Measurements from ENCODE around the gene CHST11. TPM values are rescaled to one million over a fixed set of nuclear protein-coding genes. Genes with fewer than 3 reads are reported as not detected.

The CHST11 gene
- total and polyA plus RNA-seq, 9 of the 15 experiments (the other 6 are each of a cell fraction or from before 2014, with no cell fraction given): 2.3 to 38.7 (median 15.0) TPM

DNA sequence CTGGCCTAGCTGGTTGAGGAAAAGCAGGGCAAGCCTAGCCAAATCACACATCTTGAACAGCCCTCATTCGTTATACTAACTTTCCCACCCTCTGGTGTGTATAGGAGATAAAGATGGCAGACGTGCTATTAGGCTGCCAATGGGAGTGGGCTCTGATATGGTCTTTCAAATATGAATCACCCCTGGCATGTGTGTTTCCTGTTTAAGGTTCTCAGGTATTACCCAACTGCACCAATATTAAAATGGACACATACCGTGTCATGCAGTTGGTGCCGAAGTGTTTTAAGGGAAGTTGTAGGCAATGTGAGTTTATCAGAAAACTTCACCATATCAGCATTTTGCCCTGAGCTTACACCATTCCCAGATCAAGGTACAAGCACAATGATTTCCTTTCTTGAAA is 33.4 kb downstream of the CHST11 start (continued):
- TF ChIP-seq MAFG (tag; conservative IDR thresholded peaks at IDR 0.05): peak; percentile 66
- TF ChIP-seq MAFF (IDR thresholded peaks at IDR 0.05; ENCODE audit: low read length): no peak
- no peak for TF ChIP-seq LEF1 (IDR thresholded peaks at IDR 0.05)
- no peak for TF ChIP-seq CBX2 (IDR thresholded peaks at IDR 0.05; ENCODE audit: insufficient read depth, low read length, poor library complexity, severe bottlenecking)
- TF ChIP-seq C11orf30 (IDR thresholded peaks at IDR 0.05; ENCODE audit: low read depth): peak; percentile 77
- peak; percentile 74 for TF ChIP-seq ZNF316 (IDR thresholded peaks at IDR 0.05)
- TF ChIP-seq, protein P1, sequence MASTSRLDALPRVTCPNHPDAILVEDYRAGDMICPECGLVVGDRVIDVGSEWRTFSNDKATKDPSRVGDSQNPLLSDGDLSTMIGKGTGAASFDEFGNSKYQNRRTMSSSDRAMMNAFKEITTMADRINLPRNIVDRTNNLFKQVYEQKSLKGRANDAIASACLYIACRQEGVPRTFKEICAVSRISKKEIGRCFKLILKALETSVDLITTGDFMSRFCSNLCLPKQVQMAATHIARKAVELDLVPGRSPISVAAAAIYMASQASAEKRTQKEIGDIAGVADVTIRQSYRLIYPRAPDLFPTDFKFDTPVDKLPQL (IDR thresholded peaks at IDR 0.05; ENCODE audit: extremely low read depth, insufficient read length): no peak
- TF ChIP-seq ZNF146 (CRISPR knock-in tag; IDR thresholded peaks at IDR 0.05; ENCODE audit: unreplicated experiment): no peak
- no peak for TF ChIP-seq KAT8 (IDR thresholded peaks at IDR 0.05; ENCODE audit: low read depth)

DNA sequence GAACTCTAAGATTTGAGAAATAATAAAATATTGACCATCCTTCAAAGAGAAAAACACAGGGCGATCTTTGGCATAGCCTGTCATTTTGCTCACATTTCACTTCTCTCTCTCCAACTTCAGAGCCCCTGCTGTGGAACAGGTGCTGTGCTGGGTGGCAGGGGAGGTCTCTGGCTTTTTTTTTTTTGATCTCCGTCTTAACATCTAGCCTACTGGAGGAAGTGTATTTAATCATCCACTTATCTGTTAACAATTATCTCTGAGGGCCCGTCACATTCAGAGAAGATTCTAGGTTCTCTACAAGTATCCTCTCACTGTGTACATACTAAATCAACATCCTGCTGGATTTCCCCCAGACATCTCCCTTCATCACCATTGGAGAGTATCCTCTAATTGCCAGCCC is 34.1 kb downstream of the CHST11 start:
- H3K4me1 ChIP-seq (replicated peaks in 1 of 2; ENCODE audit: control insufficient read depth in 2 of 2, insufficient read depth in 2 of 2, low read length in 2 of 2): peaks cover 28 to 65% of the 10 kb centered on the region in 2 experiments
- no peak for ATAC-seq
- TF ChIP-seq, protein P2, sequence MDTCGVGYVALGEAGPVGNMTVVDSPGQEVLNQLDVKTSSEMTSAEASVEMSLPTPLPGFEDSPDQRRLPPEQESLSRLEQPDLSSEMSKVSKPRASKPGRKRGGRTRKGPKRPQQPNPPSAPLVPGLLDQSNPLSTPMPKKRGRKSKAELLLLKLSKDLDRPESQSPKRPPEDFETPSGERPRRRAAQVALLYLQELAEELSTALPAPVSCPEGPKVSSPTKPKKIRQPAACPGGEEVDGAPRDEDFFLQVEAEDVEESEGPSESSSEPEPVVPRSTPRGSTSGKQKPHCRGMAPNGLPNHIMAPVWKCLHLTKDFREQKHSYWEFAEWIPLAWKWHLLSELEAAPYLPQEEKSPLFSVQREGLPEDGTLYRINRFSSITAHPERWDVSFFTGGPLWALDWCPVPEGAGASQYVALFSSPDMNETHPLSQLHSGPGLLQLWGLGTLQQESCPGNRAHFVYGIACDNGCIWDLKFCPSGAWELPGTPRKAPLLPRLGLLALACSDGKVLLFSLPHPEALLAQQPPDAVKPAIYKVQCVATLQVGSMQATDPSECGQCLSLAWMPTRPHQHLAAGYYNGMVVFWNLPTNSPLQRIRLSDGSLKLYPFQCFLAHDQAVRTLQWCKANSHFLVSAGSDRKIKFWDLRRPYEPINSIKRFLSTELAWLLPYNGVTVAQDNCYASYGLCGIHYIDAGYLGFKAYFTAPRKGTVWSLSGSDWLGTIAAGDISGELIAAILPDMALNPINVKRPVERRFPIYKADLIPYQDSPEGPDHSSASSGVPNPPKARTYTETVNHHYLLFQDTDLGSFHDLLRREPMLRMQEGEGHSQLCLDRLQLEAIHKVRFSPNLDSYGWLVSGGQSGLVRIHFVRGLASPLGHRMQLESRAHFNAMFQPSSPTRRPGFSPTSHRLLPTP (IDR thresholded peaks at IDR 0.05; ENCODE audit: borderline replicate concordance, extremely low read depth, insufficient read length): no peak
- peak; percentile 26 for TF ChIP-seq MEIS2 (IDR thresholded peaks at IDR 0.05; ENCODE audit: partially characterized antibody)

More for the DNA sequence above, 34.1 kb downstream of the CHST11 start:
- CTCF ChIA-PET (ENCODE audit: low intra/inter-chr PET ratio): no interaction called here
- Histone ChIP-seq H3K9ac (ENCODE audit: insufficient read depth in 1 of 2, low read depth in 2 of 2, low read length in 2 of 2) (no peak overlapping the region; a peak in 1 of 4 replicates), H3K27me3 (ENCODE audit: control insufficient read depth in 2 of 2, insufficient read depth in 2 of 2, low read length in 2 of 2) (no peaks in the 10 kb centered on the region), H3K79me2 (ENCODE audit: control insufficient read depth, insufficient read depth, low read length) (peaks cover 84% of the 10 kb centered on the region), H3K9me1 (ENCODE audit: control insufficient read depth, insufficient read depth, low read length) (no peaks in the 10 kb centered on the region), H3K9me3 (replicated peaks; ENCODE audit: control insufficient read depth, insufficient read depth, low read depth, low read length) (no peaks in the 10 kb centered on the region), H2AFZ (ENCODE audit: low read depth, low read length) (no peak overlapping the region), H4K20me1 (replicated peaks; ENCODE audit: control insufficient read depth, insufficient read depth, low read length) (peaks cover under 1% of the 10 kb centered on the region; the same call in 1 of the 2 replicates), H3K4me3 (no peak overlapping the region), H3K27ac (ENCODE audit: extremely low read depth, low read depth, low read length) (no peak overlapping the region), H3K36me3 (ENCODE audit: control insufficient read depth, insufficient read depth, low read length) (peaks cover 15% of the 10 kb centered on the region), H3K4me2 (ENCODE audit: insufficient read depth, low read length) (no peak overlapping the region)
- DNase-seq (ENCODE audit: extremely low read depth in 1 of 4, low spot score in 3 of 4) (no peak), FAIRE-seq (no peak)
- 34% methylated on average over 3 of the region's 3 CpGs for WGBS (ENCODE audit: insufficient coverage, low coverage, missing lambda C conversion rate)
- BruUV-seq (replicated peaks): no TSS peak
- in situ Hi-C loops (cut with MboI) (no loop called here), intact Hi-C loops (cut with micrococcal nuclease) (no loop called here)
- POLR2A ChIA-PET: interaction anchor here (0.9 kb wide), 1 partner anchor 19 kb away, joined by 3 read pairs; no protein-coding TSS in a partner anchor
